B cell (primary cell): ENCODE measurements around the gene TBRG1. TPM values are rescaled to one million over a fixed set of nuclear protein-coding genes. Genes with fewer than 3 reads are reported as not detected.

Source experiments
- ATAC-seq: fragments of 200-7000 bp; cut with Tn5 transposase; one replicate; pipeline ENCODE4 v1.10.0; 2021; ENCODE audit warnings: low read depth, mild to moderate bottlenecking, moderate number of reproducible peaks, moderate library complexity
- CTCF ChIA-PET: fragments of 350-600 bp; sonication (Branson Sonifier 250); formaldehyde crosslinking; loops from one replicate; lab custom pipeline; 2021; ENCODE audit warnings: antibody characterized with exemption, inconsistent platforms; lab: Charles Lee
- POLR2A ChIA-PET: fragments of 350-600 bp; sonication (Branson Sonifier 250); formaldehyde crosslinking; loops from one replicate; lab custom pipeline; 2021; ENCODE audit warnings: antibody characterized with exemption; lab: Charles Lee
- DNase-seq: peaks from one replicate; pipeline ENCODE4 v3.0.0; 2013
- H2AFZ ChIP-seq: 2 replicates; pipeline ENCODE4 v1.6.1; 2012; ENCODE audit warnings: mild to moderate bottlenecking, low read depth, low read length; ENCODE audit not compliant: insufficient read depth, poor library complexity, severe bottlenecking
- H3K27ac ChIP-seq, 2 donors: 1 replicate in 1 of 2; 2 replicates in 1 of 2; pipeline ENCODE4 v1.5.1; 2012 to 2013; ENCODE audit warnings: low read length in 2 of 2, mild to moderate bottlenecking in 2 of 2, moderate library complexity in 1 of 2
- H3K27me3 ChIP-seq, 4 experiments: fragments of 200-600 bp in 1 of 4; sonication (generic) in 1 of 4; replicated peaks in 1 of 4; 1 replicate in 2 of 4; 2 replicates in 2 of 4; pipeline versions ENCODE4 v1.6.1 to v1.7.0; 2013 to 2016; ENCODE audit warnings: low read length in 3 of 4, mild to moderate bottlenecking in 2 of 4, mixed read lengths in 1 of 4, moderate library complexity in 1 of 4; ENCODE audit not compliant: insufficient read depth in 4 of 4, control insufficient read depth in 3 of 4; ENCODE audit errors: control extremely low read depth in 1 of 4
- H3K36me3 ChIP-seq, 2 experiments: replicated peaks in 1 of 2; 1 replicate in 1 of 2; 2 replicates in 1 of 2; pipeline versions ENCODE4 v1.6.1 to v1.7.1; 2013; ENCODE audit warnings: low read length in 1 of 2; ENCODE audit not compliant: insufficient read depth in 2 of 2, control insufficient read depth in 1 of 2; ENCODE audit errors: control extremely low read depth in 1 of 2, extremely low read depth in 1 of 2
- H3K4me1 ChIP-seq, 2 donors: fragments of 200-600 bp in 1 of 2; sonication (generic) in 1 of 2; 1 replicate in 1 of 2; 2 replicates in 1 of 2; pipeline versions ENCODE4 v1.5.1 to v1.6.1; 2013 to 2017; ENCODE audit warnings: low read length in 2 of 2; ENCODE audit not compliant: control insufficient read depth in 2 of 2, insufficient read depth in 2 of 2
- H3K4me2 ChIP-seq: replicated peaks from 2 replicates; pipeline ENCODE3; 2012; ENCODE audit warnings: mild to moderate bottlenecking, low read depth, low read length; ENCODE audit not compliant: poor library complexity, severe bottlenecking
- H3K4me3 ChIP-seq, 5 experiments: fragments of 200-600 bp in 1 of 5; sonication (generic) in 1 of 5; 1 replicate in 3 of 5; 2 replicates in 2 of 5; pipeline versions ENCODE4 v1.5.1 to v1.7.0; 2011 to 2016; ENCODE audit warnings: low read length in 4 of 5, mild to moderate bottlenecking in 4 of 5, low read depth in 2 of 5, control low read depth in 1 of 5, moderate library complexity in 1 of 5; ENCODE audit not compliant: insufficient read depth in 1 of 5; ENCODE audit errors: control extremely low read depth in 1 of 5, extremely low read depth in 1 of 5
- H3K79me2 ChIP-seq: fragments of 200-600 bp; sonication (generic); one replicate; pipeline ENCODE4 v1.6.0; 2016; ENCODE audit warnings: low read length; ENCODE audit not compliant: control insufficient read depth, insufficient read depth
- H3K9ac ChIP-seq: fragments of 200-600 bp; sonication (generic); 2 replicates; pipeline ENCODE4 v1.6.1; 2017; ENCODE audit warnings: mild to moderate bottlenecking, low read length, moderate library complexity
- H3K9me3 ChIP-seq, 3 donors: one replicate each; pipeline versions ENCODE4 v1.6.1 to v1.7.1; 2013; ENCODE audit warnings: low read length in 2 of 3; ENCODE audit not compliant: control insufficient read depth in 2 of 3, insufficient read depth in 1 of 3; ENCODE audit errors: control extremely low read depth in 1 of 3
- H4K20me1 ChIP-seq: 2 replicates; pipeline ENCODE4 v1.6.0; 2012; ENCODE audit warnings: mild to moderate bottlenecking, low read length; ENCODE audit not compliant: insufficient read depth, control insufficient read depth, poor library complexity, severe bottlenecking
- H3K27ac Mint-ChIP-seq: one replicate; pipeline ENCODE4 v1.8.0; 2021; ENCODE audit warnings: mixed read lengths
- H3K27me3 Mint-ChIP-seq: one replicate; pipeline ENCODE4 v1.8.0; 2021; ENCODE audit warnings: mixed read lengths
- H3K4me1 Mint-ChIP-seq: one replicate; pipeline ENCODE4 v1.8.0; 2021; ENCODE audit warnings: mixed read lengths
- H3K4me3 Mint-ChIP-seq: one replicate; pipeline ENCODE4 v1.8.0; 2021; ENCODE audit warnings: mixed read lengths
- H3K9me3 Mint-ChIP-seq: one replicate; pipeline ENCODE4 v1.8.0; 2022; ENCODE audit warnings: mixed read lengths; ENCODE audit not compliant: insufficient read depth
- EZH2 ChIP-seq: IDR thresholded peaks from 2 replicates; pipeline ENCODE4 v1.6.1; 2012; ENCODE audit warnings: borderline replicate concordance, low read depth, mild to moderate bottlenecking, moderate library complexity, low read length; ENCODE audit not compliant: insufficient read depth, poor library complexity, severe bottlenecking
- WGBS: methylation state at CpG from one replicate; pipeline ENCODE4 v1.1.5; 2013; ENCODE audit warnings: missing lambda C conversion rate; ENCODE audit not compliant: insufficient coverage; 5-methylcytosine and 5-hydroxymethylcytosine counted together
- intact Hi-C: fragments of 100-400 bp; cut with micrococcal nuclease; formaldehyde crosslinking; loops from one replicate; pipeline ENCODE4 v1.10.0; 2022
- polyA plus RNA-seq: library from polyadenylated mRNA; depleted of rRNA; stranded (reverse); fragments of >200 nt; gene quantifications from 2 replicates; pipeline ENCODE4 v1.2.3, GENCODE V29; 2012
- total RNA-seq, 2 donors: library from RNA; stranded (reverse); fragments of 120-200 nt in 1 of 2; gene quantifications; 1 replicate in 1 of 2; 2 replicates in 1 of 2; pipeline versions ENCODE4 v1.2.3 to v1.2.4, GENCODE V29; 2013 to 2022
- TF ChIP-seq, protein P1 (sequence below): fragments of 200-600 bp; IDR thresholded peaks from one replicate; pipeline ENCODE4 v1.8.0; 2022; ENCODE audit warnings: antibody characterized with exemption, mild to moderate bottlenecking

The TBRG1 gene
- total and polyA plus RNA-seq, 2 donors (not counting 1 experiment from before 2014, with no cell fraction given), result 68.2 to 71.5 TPM

DNA sequence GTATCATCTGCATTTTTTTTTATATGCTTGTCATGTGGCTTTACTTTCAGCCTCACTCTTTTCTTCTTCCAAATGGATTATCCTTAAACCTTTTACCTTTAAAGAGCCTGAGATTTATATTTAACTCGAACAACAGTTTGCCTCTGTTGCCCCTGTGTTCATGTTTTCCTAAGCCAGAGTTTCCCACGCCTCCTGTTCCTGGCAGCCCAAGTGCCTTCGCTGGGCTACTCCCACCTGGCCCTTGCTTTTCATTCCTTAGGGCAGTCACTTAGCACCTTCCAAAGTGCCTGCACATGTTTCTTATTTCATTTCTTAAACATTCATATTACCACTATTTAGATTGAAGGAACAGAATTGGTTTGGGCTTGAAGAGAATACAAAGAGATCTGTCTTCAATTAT lies 13.3 kb downstream of the TBRG1 start:
- Mint-ChIP-seq H3K27me3 (no peaks in the 10 kb centered on the region), H3K27ac (no peak overlapping the region), H3K9me3 (no peaks in the 10 kb centered on the region), H3K4me1 (no peaks in the 10 kb centered on the region), H3K4me3 (no peak overlapping the region)
- H3K27ac ChIP-seq, result no peak overlapping the region
- 98% methylated on average over 3 of the region's 3 CpGs for WGBS
- no peak for ATAC-seq
- ChIA-PET CTCF (no interaction called here), POLR2A (no interaction called here)
- H3K9me3 ChIP-seq, result no peaks in the 10 kb centered on the region
- no peak overlapping the region for H3K4me2 ChIP-seq
- no peak overlapping the region for H3K4me3 ChIP-seq
- no peaks in the 10 kb centered on the region for H3K79me2 ChIP-seq
- TF ChIP-seq, protein P1, sequence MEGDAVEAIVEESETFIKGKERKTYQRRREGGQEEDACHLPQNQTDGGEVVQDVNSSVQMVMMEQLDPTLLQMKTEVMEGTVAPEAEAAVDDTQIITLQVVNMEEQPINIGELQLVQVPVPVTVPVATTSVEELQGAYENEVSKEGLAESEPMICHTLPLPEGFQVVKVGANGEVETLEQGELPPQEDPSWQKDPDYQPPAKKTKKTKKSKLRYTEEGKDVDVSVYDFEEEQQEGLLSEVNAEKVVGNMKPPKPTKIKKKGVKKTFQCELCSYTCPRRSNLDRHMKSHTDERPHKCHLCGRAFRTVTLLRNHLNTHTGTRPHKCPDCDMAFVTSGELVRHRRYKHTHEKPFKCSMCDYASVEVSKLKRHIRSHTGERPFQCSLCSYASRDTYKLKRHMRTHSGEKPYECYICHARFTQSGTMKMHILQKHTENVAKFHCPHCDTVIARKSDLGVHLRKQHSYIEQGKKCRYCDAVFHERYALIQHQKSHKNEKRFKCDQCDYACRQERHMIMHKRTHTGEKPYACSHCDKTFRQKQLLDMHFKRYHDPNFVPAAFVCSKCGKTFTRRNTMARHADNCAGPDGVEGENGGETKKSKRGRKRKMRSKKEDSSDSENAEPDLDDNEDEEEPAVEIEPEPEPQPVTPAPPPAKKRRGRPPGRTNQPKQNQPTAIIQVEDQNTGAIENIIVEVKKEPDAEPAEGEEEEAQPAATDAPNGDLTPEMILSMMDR, result no peak
- no peak for TF ChIP-seq EZH2
- peaks cover 7% of the 10 kb centered on the region for H4K20me1 ChIP-seq
- no peaks in the 10 kb centered on the region for H3K27me3 ChIP-seq
- H3K9ac ChIP-seq, result no peak overlapping the region
- no peak for DNase-seq
- H2AFZ ChIP-seq, result no peak overlapping the region
- no peaks in the 10 kb centered on the region for H3K4me1 ChIP-seq
- H3K36me3 ChIP-seq, result peaks cover 4 to 46% of the 10 kb centered on the region in 2 experiments
- intact Hi-C loops, result no loop called here

DNA sequence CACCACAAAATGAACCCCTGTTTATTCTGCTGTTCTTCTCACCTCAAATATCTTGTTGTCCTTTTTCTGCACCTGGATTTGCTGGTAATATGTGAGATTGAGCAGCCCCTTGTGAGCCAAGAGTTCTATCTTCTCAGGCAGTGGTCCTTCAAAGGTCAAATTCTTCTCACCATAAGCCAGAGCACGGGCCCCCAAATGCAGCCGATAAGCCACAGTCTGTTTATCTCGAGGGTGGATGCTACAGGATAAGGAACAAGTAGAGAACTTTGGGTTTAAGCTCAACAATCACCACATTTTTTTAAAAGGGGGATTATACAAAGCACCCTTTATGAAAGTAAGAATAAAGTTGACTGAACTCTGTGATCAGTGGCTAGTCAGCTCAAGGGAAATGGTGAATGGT lies 15.8 kb downstream of the TBRG1 start:
- TF ChIP-seq, protein P1, result no peak
- TF ChIP-seq EZH2, result no peak
- DNase-seq (no peak), ATAC-seq (no peak)
- H3K9me3 Mint-ChIP-seq, result no peaks in the 10 kb centered on the region
- Histone ChIP-seq H2AFZ (no peak overlapping the region), H3K4me1 (no peaks in the 10 kb centered on the region), H3K27ac (no peak overlapping the region), H3K79me2 (no peaks in the 10 kb centered on the region), H3K4me2 (no peak overlapping the region), H3K36me3 (peaks cover 0 to 21% of the 10 kb centered on the region in 2 experiments), H4K20me1 (no peaks in the 10 kb centered on the region), H3K27me3 (no peaks in the 10 kb centered on the region), H3K9ac (no peak overlapping the region), H3K9me3 (no peaks in the 10 kb centered on the region), H3K4me3 (no peak overlapping the region)
- H3K4me1 Mint-ChIP-seq, result no peaks in the 10 kb centered on the region
- H3K4me3 Mint-ChIP-seq, result no peak overlapping the region
- H3K27ac Mint-ChIP-seq, result no peak overlapping the region
- ChIA-PET POLR2A (no interaction called here), CTCF (interaction anchor here (1.1 kb wide), 1 partner anchor 147 kb away, joined by 3 read pairs; no protein-coding TSS in a partner anchor)
- H3K27me3 Mint-ChIP-seq, result no peaks in the 10 kb centered on the region
- intact Hi-C loops, result no loop called here
- no CpG with 5 or more reads among the region's 3 CpGs for WGBS
